SK-N-MC (cell line): Measurements from ENCODE around the gene BRD9.

Source experiments
- EZH2 ChIP-seq: fragments of 200-600 bp; sonication (generic); IDR thresholded peaks from one replicate; pipeline ENCODE4 v1.6.1; 2017; ENCODE audit warnings: antibody characterized with exemption
- POLR2AphosphoS5 ChIP-seq: IDR thresholded peaks from 2 replicates; pipeline ENCODE4 v1.6.1; 2012; ENCODE audit warnings: mild to moderate bottlenecking, low read depth, low read length, borderline replicate concordance

- TF ChIP-seq EZH2 (no peak), POLR2AphosphoS5 (no peak)
Measured at GRCh38 chr5:887947-888637, 4.5 kb downstream of the BRD9 start.
